ENCODE results near the gene UTP25. TPM values are rescaled to one million over a fixed set of nuclear protein-coding genes. Genes with fewer than 3 reads are reported as not detected.
"Not testable (repeated sequence)": the region's sequence is repeated elsewhere in the genome, so short reads cannot be mapped to it uniquely, and the experiment has no call there.

The UTP25 gene
- total RNA-seq, 1 experiment from 2014 or later: 4.8 TPM

GRCh38 chr1:209791920-209792319 lies 35.9 kb upstream of the UTP25 start:
- 0 out of 2 replicates have a peak, but pooled peaks cover 7% of the 10 kb centered on the region for H3K9me3 Mint-ChIP-seq
- no peak for ATAC-seq
- no peak for DNase-seq (ENCODE audit: low spot score)
- ChIA-PET POLR2A (no interaction called here), CTCF (no interaction called here)
- TF ChIP-seq ZNF671 (CRISPR knock-in tag; IDR thresholded peaks at IDR 0.05): no peak
- no peak for TF ChIP-seq PRDM15 (CRISPR knock-in tag; IDR thresholded peaks at IDR 0.05)
- no peak for TF ChIP-seq GRHL2 (CRISPR knock-in tag; IDR thresholded peaks at IDR 0.05; ENCODE audit: insufficient replicate concordance, severe bottlenecking)
- no peak for TF ChIP-seq FOXP1 (CRISPR knock-in tag; IDR thresholded peaks at IDR 0.05; ENCODE audit: borderline replicate concordance)
- no peak for TF ChIP-seq NFATC4 (CRISPR knock-in tag; IDR thresholded peaks at IDR 0.05)
- TF ChIP-seq SOX15 (CRISPR knock-in tag; IDR thresholded peaks at IDR 0.05): no peak
- TF ChIP-seq ATF6 (CRISPR knock-in tag; IDR thresholded peaks at IDR 0.05): no peak
- TF ChIP-seq FOXP4 (CRISPR knock-in tag; IDR thresholded peaks at IDR 0.05): no peak
- TF ChIP-seq IRF1 (CRISPR knock-in tag; IDR thresholded peaks at IDR 0.05): no peak
- TF ChIP-seq ZNF423 (CRISPR knock-in tag; IDR thresholded peaks at IDR 0.05): no peak
- TF ChIP-seq ZSCAN18 (CRISPR knock-in tag; IDR thresholded peaks at IDR 0.05): no peak
- no peak overlapping the region for H3K27ac Mint-ChIP-seq
- peaks cover 4% of the 10 kb centered on the region for H3K27me3 Mint-ChIP-seq (ENCODE audit: low read depth)
- H3K4me3 Mint-ChIP-seq: no peak overlapping the region
- H3K4me1 Mint-ChIP-seq: no peaks in the 10 kb centered on the region
- peaks cover 50% of the 10 kb centered on the region for H3K36me3 Mint-ChIP-seq

GRCh38 chr1:209793711-209794110 lies 34.1 kb upstream of the UTP25 start:
- H3K27ac Mint-ChIP-seq; ATAC-seq; CTCF ChIA-PET; H3K27me3 Mint-ChIP-seq (ENCODE audit: low read depth); POLR2A ChIA-PET; DNase-seq (ENCODE audit: low spot score); H3K4me3 Mint-ChIP-seq; H3K4me1 Mint-ChIP-seq; H3K9me3 Mint-ChIP-seq: not testable (repeated sequence)
- H3K36me3 Mint-ChIP-seq: peaks cover 44% of the 10 kb centered on the region

- ChIA-PET CTCF (interaction anchor here (0.7 to 0.9 kb wide), 3 partner anchors 13 to 25 kb away, joined by 3 to 4 read pairs (median 3); partner anchors contain the start of gene C1orf74), POLR2A (no interaction called here)
- Mint-ChIP-seq H3K9me3 (0 out of 2 replicates have a peak, but pooled peaks cover 7% of the 10 kb centered on the region), H3K27me3 (ENCODE audit: low read depth) (no peaks in the 10 kb centered on the region; the same call in 1 of the 2 replicates), H3K27ac (no peak overlapping the region), H3K36me3 (peaks cover 20% of the 10 kb centered on the region), H3K4me3 (no peak overlapping the region), H3K4me1 (no peaks in the 10 kb centered on the region)
- DNase-seq (ENCODE audit: low spot score) (no peak), ATAC-seq (peak; percentile 92)
- TF ChIP-seq GABPB1 (CRISPR knock-in tag; IDR thresholded peaks at IDR 0.05): no peak
- TF ChIP-seq ARID4B (CRISPR knock-in tag; IDR thresholded peaks at IDR 0.05; ENCODE audit: borderline replicate concordance): no peak
- TF ChIP-seq SMAD3 (CRISPR knock-in tag; IDR thresholded peaks at IDR 0.05; ENCODE audit: borderline replicate concordance): no peak
- TF ChIP-seq ZNF232 (CRISPR knock-in tag; IDR thresholded peaks at IDR 0.05): no peak
Observed at GRCh38 chr1:209797978-209798639, 29.7 kb upstream of the UTP25 start.
